UCSD-AML1 (cell line): Measurements from ENCODE around the gene NCL.
"Not testable (repeated sequence)": the region's sequence is repeated elsewhere in the genome, so short reads cannot be mapped to it uniquely, and the experiment has no call there.

Source experiments
- DNase-seq: peaks from one replicate; lab custom pipeline; 2025; ENCODE audit not compliant: unreplicated experiment; lab: John Stamatoyannopoulos, UW

The NCL gene

GRCh38 chr2:231469583-231469950 is 5.3 kb upstream of the NCL start:
- no peak for DNase-seq

- DNase-seq = no peak
Measured at GRCh38 chr2:231467613-231468530, 3.6 kb upstream of the NCL start.

- DNase-seq = no peak
Measured at GRCh38 chr2:231467016-231467545, 2.8 kb upstream of the NCL start.

- DNase-seq = peak; percentile 96
Measured at GRCh38 chr2:231464576-231465540, 574 bp upstream of the NCL start.

GRCh38 chr2:231462729-231463465 is 1.4 kb downstream of the NCL start:
- no peak for DNase-seq

GRCh38 chr2:231461516-231461971 is 2.7 kb downstream of the NCL start:
- DNase-seq = no peak

GRCh38 chr2:231460841-231461240 is 3.4 kb downstream of the NCL start:
- not testable (repeated sequence) for DNase-seq

- no peak for DNase-seq
Measured at GRCh38 chr2:231460073-231460835, 4.0 kb downstream of the NCL start.

GRCh38 chr2:231458368-231458767 is 5.9 kb downstream of the NCL start:
- no peak for DNase-seq

- no peak for DNase-seq
Measured at GRCh38 chr2:231457101-231457500, 7.2 kb downstream of the NCL start.

GRCh38 chr2:231456295-231457004 is 7.8 kb downstream of the NCL start:
- no peak for DNase-seq

GRCh38 chr2:231455890-231456289 is 8.4 kb downstream of the NCL start:
- DNase-seq = no peak

GRCh38 chr2:231455222-231455621 is 9.1 kb downstream of the NCL start:
- no peak for DNase-seq

GRCh38 chr2:231454361-231454791 is 9.9 kb downstream of the NCL start:
- DNase-seq = no peak

- DNase-seq = no peak
Measured at GRCh38 chr2:231452799-231453508, 11.3 kb downstream of the NCL start.

- DNase-seq = no peak
Measured at GRCh38 chr2:231450548-231450989, 13.7 kb downstream of the NCL start.

- DNase-seq = no peak
Measured at GRCh38 chr2:231449503-231450054, 14.7 kb downstream of the NCL start.

GRCh38 chr2:231436957-231437356 is 27.3 kb downstream of the NCL start:
- DNase-seq = no peak
